LNCaP clone FGC (cell line): ENCODE results near the gene C16orf78.
A peak's percentile ranks its signal among the peaks of the same experiment; 100 is the strongest.

Experiments used
- DNase-seq: peaks from one replicate; pipeline ENCODE4 v3.0.0-alpha.2; 2011; ENCODE audit warnings: low read depth
- H3K4me3 ChIP-seq: 2 replicates; pipeline ENCODE4 v1.5.1; 2011; ENCODE audit warnings: mild to moderate bottlenecking, low read depth, low read length, control low read depth
- TF ChIP-seq, protein P1 (sequence below): IDR thresholded peaks from 2 replicates; pipeline ENCODE4 v1.5.1; 2012; ENCODE audit warnings: mild to moderate bottlenecking; ENCODE audit not compliant: control insufficient read depth, insufficient read depth; ENCODE audit errors: extremely low read depth

The C16orf78 gene

DNA sequence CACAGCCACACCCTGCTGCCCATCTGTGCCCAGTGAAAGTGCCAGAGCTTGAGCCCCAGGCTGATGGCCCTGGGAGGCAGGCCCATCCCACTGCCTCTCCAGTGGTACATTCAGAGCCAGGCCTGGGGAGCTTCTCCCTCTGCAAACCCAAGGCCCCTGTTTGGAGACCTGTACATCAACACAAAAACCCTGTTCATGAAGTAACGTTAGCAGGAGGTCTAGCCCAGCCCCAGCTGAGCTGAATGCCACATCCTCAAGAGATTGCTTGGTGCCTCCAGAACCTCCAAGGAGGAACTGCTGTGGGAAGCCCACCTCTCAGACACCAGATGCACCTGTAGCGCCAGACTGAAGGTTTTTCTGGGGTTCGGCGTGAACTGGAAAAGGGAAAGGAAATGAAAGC, 31.5 kb downstream of the C16orf78 start:
- TF ChIP-seq, protein P1, sequence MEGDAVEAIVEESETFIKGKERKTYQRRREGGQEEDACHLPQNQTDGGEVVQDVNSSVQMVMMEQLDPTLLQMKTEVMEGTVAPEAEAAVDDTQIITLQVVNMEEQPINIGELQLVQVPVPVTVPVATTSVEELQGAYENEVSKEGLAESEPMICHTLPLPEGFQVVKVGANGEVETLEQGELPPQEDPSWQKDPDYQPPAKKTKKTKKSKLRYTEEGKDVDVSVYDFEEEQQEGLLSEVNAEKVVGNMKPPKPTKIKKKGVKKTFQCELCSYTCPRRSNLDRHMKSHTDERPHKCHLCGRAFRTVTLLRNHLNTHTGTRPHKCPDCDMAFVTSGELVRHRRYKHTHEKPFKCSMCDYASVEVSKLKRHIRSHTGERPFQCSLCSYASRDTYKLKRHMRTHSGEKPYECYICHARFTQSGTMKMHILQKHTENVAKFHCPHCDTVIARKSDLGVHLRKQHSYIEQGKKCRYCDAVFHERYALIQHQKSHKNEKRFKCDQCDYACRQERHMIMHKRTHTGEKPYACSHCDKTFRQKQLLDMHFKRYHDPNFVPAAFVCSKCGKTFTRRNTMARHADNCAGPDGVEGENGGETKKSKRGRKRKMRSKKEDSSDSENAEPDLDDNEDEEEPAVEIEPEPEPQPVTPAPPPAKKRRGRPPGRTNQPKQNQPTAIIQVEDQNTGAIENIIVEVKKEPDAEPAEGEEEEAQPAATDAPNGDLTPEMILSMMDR, result no peak
- no peak for DNase-seq
- no peak overlapping the region for H3K4me3 ChIP-seq

GRCh38 chr16:49405530-49405929, 31.9 kb downstream of the C16orf78 start:
- no peak for DNase-seq
- H3K4me3 ChIP-seq, result no peak overlapping the region
- TF ChIP-seq, protein P1, result no peak

GRCh38 chr16:49407873-49408550, 34.4 kb downstream of the C16orf78 start:
- DNase-seq, result peak; percentile 62
- H3K4me3 ChIP-seq, result no peak overlapping the region
- TF ChIP-seq, protein P1, result peak; percentile 97

DNA sequence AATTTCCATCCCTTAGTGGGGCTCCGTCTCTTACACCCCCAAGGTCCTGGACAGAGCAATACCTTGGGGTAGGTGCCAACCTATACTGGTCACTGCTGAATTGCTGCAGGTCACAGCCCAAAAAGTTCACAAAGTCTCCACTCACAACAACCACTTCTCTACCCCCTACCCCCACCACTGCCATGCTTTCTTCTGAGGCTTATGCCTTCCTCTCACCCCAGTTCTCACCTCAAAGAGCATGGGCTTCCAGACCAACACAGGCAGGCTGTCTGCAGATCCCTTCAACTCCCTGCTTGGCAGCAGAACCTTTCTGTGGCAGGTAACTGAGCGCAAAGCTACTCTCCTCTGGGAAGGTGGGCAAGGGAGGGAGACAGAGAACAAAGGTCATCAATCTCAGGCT, 35.5 kb downstream of the C16orf78 start:
- no peak overlapping the region for H3K4me3 ChIP-seq
- TF ChIP-seq, protein P1, result no peak
- DNase-seq, result no peak

DNA sequence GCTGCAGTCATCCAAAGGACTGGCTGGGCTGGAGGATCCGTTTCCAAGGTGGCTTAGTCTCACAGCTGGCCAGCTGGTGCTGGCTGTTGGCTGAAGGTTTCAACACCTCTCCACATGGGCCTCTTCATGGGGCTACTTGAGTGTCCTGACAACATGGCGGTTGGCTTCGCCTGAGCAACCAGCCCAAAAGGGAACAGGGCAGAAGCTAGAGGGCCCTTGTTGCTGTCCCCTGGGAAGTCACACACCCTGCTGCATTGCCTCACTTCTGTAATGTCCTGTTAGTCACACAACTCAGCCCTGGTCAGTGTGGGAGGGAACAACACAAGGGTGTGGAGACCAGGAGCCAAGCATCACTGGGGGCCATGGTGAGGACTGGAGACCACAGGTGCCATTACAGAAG, 36.6 kb downstream of the C16orf78 start:
- no peak overlapping the region for H3K4me3 ChIP-seq
- TF ChIP-seq, protein P1, result no peak
- DNase-seq, result no peak

DNA sequence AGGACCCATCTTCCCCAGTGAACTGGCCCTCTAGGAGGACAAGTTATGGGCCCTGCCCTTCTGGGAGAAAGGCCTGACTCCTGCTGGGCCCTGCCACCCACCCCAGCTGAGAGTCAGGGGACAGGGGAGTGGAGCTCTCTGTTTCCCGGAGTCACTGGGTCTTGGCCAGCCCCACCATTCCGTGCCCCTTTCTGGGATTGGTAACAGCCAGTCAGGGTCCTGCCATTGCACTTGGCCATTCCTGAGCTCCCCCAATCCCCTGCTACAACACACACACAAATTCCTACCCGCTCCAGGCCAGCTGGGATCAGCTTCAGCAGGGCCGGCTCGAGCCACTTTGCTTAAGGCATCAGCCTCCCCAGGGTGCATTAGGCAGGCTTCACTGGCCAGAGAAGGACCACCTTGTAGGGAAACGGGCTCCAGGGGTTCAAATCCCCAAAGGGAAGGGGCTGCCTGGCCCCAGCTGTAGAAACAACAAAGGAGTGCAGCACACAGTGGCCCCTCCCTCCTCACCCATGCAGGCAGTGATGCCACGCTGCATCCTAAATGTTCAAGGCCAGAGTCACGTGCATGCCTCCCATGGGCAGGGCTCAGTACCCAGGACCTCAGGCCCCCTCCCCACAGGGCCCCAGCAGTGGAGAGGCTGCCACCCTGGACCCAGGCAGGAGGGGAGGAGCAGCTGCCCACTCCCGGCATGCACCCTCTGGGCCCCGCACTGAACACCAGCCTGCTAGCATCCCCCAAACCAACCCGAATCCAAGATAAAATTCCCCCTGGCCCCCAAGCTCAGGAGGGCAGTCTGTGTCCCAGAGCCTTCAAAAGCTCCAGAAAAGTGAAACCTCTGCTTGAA, 37.7 kb downstream of the C16orf78 start:
- no peak overlapping the region for H3K4me3 ChIP-seq
- DNase-seq, result no peak
- TF ChIP-seq, protein P1, result no peak
